Esophagus squamous epithelium (tissue), 5 donors: ENCODE results near the gene BEND6. TPM values are rescaled to one million over a fixed set of nuclear protein-coding genes. Genes with fewer than 3 reads are reported as not detected.

Experiments
- DNase-seq: peaks from one replicate; lab custom pipeline; 2025; lab: John Stamatoyannopoulos, UW
- H3K27ac ChIP-seq, 4 donors: fragments of 200-600 bp; sonication (generic); one replicate each; pipeline ENCODE4 v1.5.1; 2016 to 2019; ENCODE audit warnings: mild to moderate bottlenecking in 1 of 4
- H3K27me3 ChIP-seq, 4 donors: fragments of 200-600 bp; sonication (generic); 1 replicate in 3 of 4; 2 replicates in 1 of 4; pipeline versions ENCODE4 v1.5.1 to v1.6.0; 2017 to 2021; ENCODE audit warnings: antibody characterized with exemption in 1 of 4
- H3K36me3 ChIP-seq, 3 donors: fragments of 200-600 bp; sonication (generic); one replicate each; pipeline ENCODE4 v1.5.1; 2016 to 2019
- H3K4me1 ChIP-seq, 3 donors: fragments of 200-600 bp; sonication (generic); one replicate each; pipeline ENCODE4 v1.5.1; 2017 to 2019
- H3K4me3 ChIP-seq, 4 donors: fragments of 200-600 bp; sonication (generic); 1 replicate in 3 of 4; 2 replicates in 1 of 4; pipeline ENCODE4 v1.5.1; 2016 to 2019; ENCODE audit warnings: mild to moderate bottlenecking in 2 of 4, moderate library complexity in 1 of 4
- H3K9me3 ChIP-seq, 3 donors: fragments of 200-600 bp; sonication (generic); one replicate each; pipeline ENCODE4 v1.5.1; 2016 to 2019
- CTCF ChIP-seq, 6 experiments: fragments of 450-650 bp in 4 of 6; fragments of 200-600 bp in 2 of 6; sonication (generic) in 2 of 6; IDR thresholded peaks; one replicate each; pipeline ENCODE4 v1.5.1; 2016 to 2019; ENCODE audit warnings: antibody characterized with exemption in 6 of 6, mild to moderate bottlenecking in 4 of 6, moderate library complexity in 4 of 6
- POLR2A ChIP-seq, 4 donors: fragments of 450-650 bp; IDR thresholded peaks; one replicate each; pipeline ENCODE4 v1.6.1; 2017; ENCODE audit warnings: antibody characterized with exemption in 4 of 4, mild to moderate bottlenecking in 4 of 4, moderate library complexity in 3 of 4
- WGBS, 2 donors: methylation state at CpG; one replicate each; pipeline ENCODE4 v1.1.5; 2018; 5-methylcytosine and 5-hydroxymethylcytosine counted together
- intact Hi-C: fragments of 100-400 bp; cut with DNase I; formaldehyde crosslinking; loops from one replicate; pipeline ENCODE4 v1.15.0; 2022
- total RNA-seq, 4 donors: library from RNA; depleted of rRNA; stranded (reverse); fragments of >200 nt; gene quantifications; one replicate each; pipeline ENCODE4 v1.1.0, GENCODE V29; 2016
- donor health status: DM: yes; HTN: yes; CAD: no.

Gene BEND6
- total RNA-seq, 4 donors from 2014 or later = 0.57 to 2.4 (median 1.1) TPM; not detected in 1

GRCh38 chr6:56911847-56912246, 43.1 kb upstream of the BEND6 start:
- intact Hi-C loops = no loop called here
- H3K36me3 ChIP-seq = no peaks in the 10 kb centered on the region
- peaks cover 0 to 16% (median 0%) of the 10 kb centered on the region in 4 donors for H3K27me3 ChIP-seq
- DNase-seq = no peak
- peaks cover 0 to 8% (median 0%) of the 10 kb centered on the region in 3 donors for H3K4me1 ChIP-seq
- H3K9me3 ChIP-seq = no peaks in the 10 kb centered on the region
- TF ChIP-seq CTCF (IDR thresholded peaks at IDR 0.05) (no peak), POLR2A (IDR thresholded peaks at IDR 0.05) (no peak)
- no peak overlapping the region for H3K4me3 ChIP-seq
- WGBS, 2 donors = 68 to 71% methylated on average over 1 of the region's 1 CpG
- H3K27ac ChIP-seq = no peak overlapping the region

GRCh38 chr6:56913285-56914074, 41.4 kb upstream of the BEND6 start:
- intact Hi-C loops = no loop called here
- no peak for DNase-seq
- Histone ChIP-seq H3K36me3 (no peaks in the 10 kb centered on the region), H3K4me3 (no peak overlapping the region), H3K27ac (no peak overlapping the region), H3K9me3 (no peaks in the 10 kb centered on the region), H3K27me3 (peaks cover 0 to 10% (median 0%) of the 10 kb centered on the region in 4 donors), H3K4me1 (no peaks in the 10 kb centered on the region)
- WGBS, 2 donors = 44 to 52% methylated on average over 3 of the region's 3 CpGs
- TF ChIP-seq POLR2A (IDR thresholded peaks at IDR 0.05) = no peak

GRCh38 chr6:56914798-56915658, 39.9 kb upstream of the BEND6 start:
- Histone ChIP-seq H3K9me3 (no peaks in the 10 kb centered on the region), H3K4me1 (no peaks in the 10 kb centered on the region), H3K27ac (no peak overlapping the region), H3K36me3 (no peaks in the 10 kb centered on the region), H3K4me3 (no peak overlapping the region), H3K27me3 (peaks cover 0 to 10% (median 0%) of the 10 kb centered on the region in 4 donors)
- 59 to 74% methylated on average over 8 of the region's 8 CpGs for WGBS, 2 donors
- intact Hi-C loops = no loop called here
- TF ChIP-seq POLR2A (IDR thresholded peaks at IDR 0.05) = no peak
- TF ChIP-seq CTCF (IDR thresholded peaks at IDR 0.05) = no peak
- no peak for DNase-seq

- no peak for DNase-seq
- no peaks in the 10 kb centered on the region for H3K4me1 ChIP-seq
- H3K4me3 ChIP-seq = no peak overlapping the region
- no peaks in the 10 kb centered on the region for H3K36me3 ChIP-seq
- no peak overlapping the region for H3K27ac ChIP-seq
- intact Hi-C loops = no loop called here
- WGBS, 2 donors = 79% methylated on average over 4 of the region's 4 CpGs
- no peaks in the 10 kb centered on the region for H3K9me3 ChIP-seq
- TF ChIP-seq CTCF (IDR thresholded peaks at IDR 0.05) (no peak), POLR2A (IDR thresholded peaks at IDR 0.05) (no peak)
- peaks cover 0 to 10% (median 0%) of the 10 kb centered on the region in 4 donors for H3K27me3 ChIP-seq
These were observed 39.1 kb upstream of the BEND6 start for GRCh38 chr6:56915832-56916231.

- Histone ChIP-seq H3K27ac (no peak overlapping the region), H3K4me1 (no peaks in the 10 kb centered on the region), H3K9me3 (no peaks in the 10 kb centered on the region), H3K36me3 (no peaks in the 10 kb centered on the region), H3K27me3 (peaks cover 0 to 6% (median 0%) of the 10 kb centered on the region in 4 donors), H3K4me3 (no peak overlapping the region)
- intact Hi-C loops = no loop called here
- TF ChIP-seq POLR2A (IDR thresholded peaks at IDR 0.05) = no peak
- TF ChIP-seq CTCF (IDR thresholded peaks at IDR 0.05) = no peak
- DNase-seq = no peak
- 30 to 36% methylated on average over 1 to 2 of the region's 2 CpGs for WGBS, 2 donors
These were observed 37.9 kb upstream of the BEND6 start for GRCh38 chr6:56916849-56917551.
